ENCODE results near the gene BLTP2.
A peak's percentile ranks its signal among the peaks of the same experiment; 100 is the strongest.
"Not testable (repeated sequence)": the region's sequence is repeated elsewhere in the genome, so short reads cannot be mapped to it uniquely, and the experiment has no call there.

Gene BLTP2

DNA sequence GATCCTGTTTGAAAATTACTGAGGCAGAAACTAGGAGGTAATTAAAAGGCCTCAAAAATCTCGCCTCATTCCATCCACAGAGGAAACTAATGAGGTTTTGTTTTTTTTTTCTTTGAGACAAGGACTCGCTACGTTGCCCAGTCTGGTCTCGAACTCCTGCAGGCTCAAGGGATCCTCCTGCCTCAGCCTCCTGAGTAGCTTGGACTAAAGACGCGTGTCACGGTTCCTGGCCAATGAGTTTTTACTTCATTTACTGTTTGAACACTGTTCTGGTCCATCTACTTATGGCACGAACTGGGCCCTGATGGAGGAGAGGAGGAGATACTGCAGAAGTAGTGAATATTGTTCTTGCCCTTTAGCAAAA is 600 bp upstream of the BLTP2 start:
- no peak for DNase-seq

DNA sequence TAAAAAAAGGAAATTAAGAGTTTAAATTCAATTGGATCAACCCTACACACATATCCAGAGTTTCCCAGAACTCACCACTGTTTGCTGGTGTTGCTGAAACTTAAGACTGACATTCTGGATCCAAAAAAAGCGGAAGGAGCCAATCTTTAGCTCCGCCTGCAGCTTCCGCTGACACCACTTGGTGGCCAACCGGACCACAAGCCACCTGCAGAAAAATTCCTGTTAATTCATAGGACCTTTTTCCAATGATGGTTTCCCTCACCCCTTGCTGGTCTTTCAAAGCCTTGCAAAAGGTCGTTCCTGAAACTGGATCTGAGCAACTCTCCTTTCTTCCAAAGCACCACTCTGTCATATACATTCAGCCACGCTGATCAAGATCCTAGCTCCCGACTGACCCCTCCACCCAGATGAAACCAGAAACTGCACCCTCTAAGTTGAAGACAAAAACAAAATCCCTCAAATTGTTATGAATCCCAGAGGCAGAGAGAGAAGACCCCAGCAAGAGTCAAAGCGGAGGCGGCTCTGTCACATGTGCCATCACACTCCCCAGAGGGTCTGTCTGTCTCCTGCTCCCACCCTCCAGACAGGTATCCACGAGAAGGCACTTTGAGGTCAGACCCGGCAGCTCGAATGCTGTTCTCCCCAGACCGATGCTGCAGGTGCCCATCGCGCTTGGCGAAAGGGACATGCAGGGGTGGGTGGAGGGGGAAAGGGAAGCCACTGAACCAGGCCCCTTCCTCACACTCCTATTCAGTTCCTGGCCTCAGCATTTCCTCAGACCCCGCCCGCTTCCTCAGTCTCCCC is 773 bp downstream of the BLTP2 start:
- peak; percentile 66 for DNase-seq

DNA sequence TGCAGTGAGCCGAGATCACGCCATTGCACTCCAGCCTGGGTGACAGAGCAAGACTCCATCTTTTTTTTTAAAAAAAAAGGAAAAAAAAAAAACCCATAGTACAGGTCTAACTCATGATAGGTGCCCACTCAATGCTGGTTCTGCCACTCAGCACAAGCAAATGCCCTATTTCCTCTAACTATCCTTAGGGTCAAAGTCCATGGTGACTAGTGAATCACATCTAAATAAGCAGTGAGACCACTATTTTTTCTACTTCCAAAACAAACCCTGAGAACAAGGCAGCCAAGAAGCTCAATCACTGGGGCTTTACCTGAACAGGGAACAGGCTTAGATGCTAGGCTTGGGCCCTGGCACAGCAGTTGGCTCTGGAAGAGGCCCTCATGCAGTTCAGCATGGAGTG is 3.4 kb downstream of the BLTP2 start:
- DNase-seq, result no peak

DNA sequence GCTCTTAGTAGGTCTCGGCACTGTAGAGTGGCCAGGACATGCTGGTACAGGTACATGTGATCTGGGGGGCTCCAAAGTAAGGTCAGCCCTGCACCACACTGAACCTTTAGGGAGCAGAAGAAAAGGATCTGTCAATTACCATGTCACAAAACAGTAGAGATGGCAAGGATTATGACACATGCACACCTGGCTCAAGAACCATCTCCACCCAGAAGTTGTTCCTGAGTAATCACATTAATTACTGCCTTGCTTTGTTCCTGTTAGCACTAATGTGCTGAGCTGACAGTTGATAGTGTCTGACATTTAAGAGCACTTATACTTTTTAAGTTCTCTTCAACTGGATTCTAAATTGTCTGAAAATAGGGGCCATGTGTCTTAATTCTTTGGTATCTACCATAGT is 9.5 kb downstream of the BLTP2 start:
- DNase-seq, result no peak

DNA sequence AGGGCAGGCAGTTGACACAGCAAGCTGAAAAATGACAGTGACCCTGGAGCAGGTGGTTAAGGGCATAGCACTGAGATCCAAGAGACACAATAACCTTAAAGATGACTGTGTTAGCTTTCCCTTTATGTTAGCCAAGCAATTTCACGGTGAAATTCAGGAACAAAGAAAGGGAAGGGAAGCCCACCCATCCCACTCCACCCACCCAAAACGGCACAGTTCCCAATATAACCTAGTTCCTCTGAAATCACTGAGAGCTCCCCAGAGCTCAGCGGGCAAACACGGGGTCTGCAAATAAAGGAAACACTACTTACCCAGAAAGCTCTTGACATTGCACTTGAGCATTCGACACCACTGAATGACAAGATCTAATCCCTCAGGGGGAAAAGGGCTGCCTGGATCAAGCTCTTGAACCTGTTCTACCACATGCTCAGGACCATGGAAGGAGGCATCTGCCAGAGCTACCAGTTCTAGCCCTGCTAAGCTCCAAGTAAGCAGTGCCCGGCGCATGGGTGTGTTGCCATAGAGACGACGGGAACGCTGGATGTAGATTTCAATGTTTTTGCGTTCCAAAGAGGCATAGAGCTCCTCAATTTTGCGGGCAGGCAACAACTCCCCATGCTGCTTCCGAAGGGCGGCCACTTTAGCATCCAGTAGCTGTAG is 10.6 kb downstream of the BLTP2 start:
- DNase-seq, result no peak

DNA sequence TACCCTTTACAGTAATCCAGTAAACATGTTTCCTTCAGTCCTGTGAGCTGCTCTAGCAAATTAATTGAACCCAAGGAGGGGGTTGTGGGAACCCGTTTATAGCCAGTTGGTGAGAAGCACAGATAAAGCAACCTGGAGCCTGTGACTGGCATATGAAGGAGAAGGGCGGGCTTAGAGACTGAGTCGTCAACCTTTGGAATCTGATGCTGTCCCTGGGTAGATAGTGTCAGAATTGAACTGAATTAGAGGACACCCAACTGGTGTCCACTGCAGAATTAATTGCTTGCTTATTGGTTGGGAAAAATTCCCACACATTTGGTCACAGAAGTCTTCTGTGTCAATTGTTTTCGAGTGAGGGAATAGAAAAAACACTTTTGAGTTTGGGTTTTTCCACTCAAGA is 18.1 kb downstream of the BLTP2 start:
- DNase-seq, result no peak

DNA sequence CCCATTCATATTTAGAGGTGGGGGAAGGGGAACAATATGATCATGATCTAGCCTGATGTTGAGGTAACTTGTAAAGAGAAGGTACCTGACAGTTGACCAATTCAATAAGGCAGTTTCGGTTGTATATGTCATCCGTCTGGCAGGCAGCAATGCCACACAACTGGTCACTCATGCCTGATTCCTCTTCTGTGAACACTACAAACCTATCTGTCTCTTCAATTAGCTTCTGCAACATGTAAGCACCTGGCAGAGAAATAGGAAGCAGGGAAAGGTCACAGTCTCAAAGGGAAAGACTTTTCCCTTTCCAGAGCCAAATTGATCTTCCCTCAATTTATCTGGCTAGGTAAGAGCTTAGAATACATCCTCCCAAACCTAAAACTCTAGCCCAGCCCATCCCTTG is 20.8 kb downstream of the BLTP2 start:
- no peak for DNase-seq

DNA sequence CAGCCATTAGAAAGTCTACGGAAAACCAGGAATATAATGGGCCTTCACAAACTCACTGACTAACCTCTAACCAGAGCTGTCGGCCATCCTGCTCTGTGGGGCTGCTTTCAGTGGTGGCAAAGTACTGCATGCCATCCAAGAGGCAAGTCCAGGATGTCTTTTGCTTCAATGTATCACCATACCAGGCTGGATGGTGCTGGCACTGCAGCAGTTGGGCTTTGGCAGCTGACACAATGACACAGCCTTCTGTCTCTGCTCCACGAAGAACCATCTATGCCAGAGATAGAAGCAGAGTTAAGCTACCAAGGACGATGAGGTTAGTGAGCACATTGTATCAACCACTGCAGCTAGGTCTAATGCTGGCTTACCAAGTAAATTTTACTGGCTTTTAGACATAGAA is 21.3 kb downstream of the BLTP2 start:
- no peak for DNase-seq

DNA sequence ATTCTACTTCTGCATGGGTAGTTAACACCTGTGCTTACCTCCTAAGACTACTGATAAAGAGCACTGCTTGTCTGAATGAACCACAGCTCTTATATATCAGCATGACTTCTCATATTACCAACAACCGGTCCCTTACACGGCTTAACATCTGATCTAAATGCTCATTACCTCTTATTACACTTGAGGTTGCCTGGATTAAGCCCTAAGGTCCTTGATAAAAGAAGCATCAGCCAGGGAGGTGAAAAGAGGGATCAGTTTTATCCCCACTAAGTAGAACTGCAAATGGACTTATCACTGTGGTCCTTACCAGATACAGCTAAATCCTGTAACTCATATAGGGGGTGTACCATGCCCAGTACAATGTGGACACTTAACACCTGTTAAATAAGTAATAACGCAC is 22.8 kb downstream of the BLTP2 start:
- DNase-seq, result no peak

DNA sequence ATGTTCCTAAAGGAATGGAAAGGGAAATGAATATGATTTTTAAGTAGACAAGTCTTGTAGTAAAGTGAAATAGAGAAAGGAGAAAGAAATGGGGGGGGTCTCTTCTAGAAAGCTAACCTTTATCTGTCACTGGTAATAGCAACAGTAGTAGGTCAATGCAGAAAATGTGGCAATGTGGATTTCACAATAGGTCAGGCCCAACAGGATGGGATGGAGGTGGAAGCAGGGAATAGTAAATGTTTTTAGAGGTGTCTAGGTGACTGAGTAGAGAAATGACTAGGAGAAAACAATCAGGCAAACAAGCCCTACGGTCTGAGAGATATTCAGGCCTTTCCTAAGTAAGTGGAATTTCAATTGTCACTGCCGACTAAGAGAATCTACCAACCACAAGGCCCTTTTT is 24.9 kb downstream of the BLTP2 start:
- no peak for DNase-seq

DNA sequence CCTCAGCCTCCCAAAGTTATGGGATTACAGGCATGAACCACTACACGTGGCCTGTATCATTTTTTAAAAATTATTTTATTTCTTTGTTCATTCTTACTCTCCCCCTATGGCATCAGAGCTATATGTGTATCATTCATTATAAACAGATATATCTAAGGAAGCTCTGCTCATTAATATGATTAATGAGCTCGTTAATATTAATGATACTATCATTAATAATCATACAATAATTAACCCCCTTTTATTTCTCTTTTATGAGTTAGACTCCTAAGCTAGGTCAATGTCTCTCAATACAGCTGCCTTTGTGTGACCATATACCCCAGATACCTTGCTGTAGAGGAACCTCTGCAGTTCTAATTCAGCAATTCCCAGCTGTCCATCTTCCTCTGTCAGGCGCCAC is 26.5 kb downstream of the BLTP2 start:
- DNase-seq, result no peak

DNA sequence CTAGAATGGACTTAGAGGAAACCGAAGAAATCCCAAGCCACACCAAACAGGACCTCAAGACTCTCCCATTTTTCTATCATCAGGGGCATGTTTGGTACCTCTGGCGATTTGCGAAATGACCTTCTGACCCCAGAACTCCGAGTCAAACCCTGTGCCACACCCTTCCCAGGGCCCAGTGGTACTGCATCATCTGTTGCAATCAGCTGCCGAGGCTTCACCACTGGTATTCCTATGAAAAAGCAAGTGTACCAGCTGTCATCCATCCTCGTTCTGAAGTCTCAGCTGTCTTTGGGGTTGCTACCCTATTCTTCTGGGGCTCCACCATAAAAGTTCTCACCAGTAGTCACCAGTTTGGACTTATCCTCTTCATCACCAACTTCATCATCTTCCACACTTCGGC is 28.7 kb downstream of the BLTP2 start:
- DNase-seq, result no peak

DNA sequence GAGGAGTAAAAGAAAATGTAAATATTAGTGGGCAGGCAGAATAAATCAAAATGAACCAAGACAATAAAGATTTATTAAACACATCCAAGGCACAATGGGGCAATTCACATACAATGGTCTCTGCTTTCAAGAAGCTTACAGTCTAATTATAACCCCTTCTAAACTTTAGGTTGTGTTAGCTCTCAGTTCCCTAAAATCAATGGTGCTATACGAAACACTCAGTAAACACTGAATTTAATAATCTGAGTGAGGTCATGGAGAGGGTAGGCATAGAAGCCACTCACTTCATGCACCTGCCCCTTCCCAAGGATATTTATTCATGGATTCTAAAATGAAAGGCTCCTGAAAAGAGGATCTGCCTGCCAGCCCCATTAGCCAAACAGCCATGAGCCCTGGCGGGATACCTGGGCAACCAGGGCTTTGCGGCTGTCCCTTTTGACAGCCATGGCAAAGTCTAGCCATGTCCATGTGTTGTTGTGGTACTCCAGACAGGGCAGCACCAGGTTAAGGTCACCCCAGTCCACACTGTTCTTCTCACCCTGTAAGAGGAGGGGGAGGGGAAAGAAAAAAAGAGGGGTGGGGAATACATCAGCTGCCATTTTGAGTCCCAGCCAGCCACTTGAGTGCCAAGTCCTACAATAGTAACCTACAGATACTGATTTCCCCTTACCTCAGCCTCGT is 29.6 kb downstream of the BLTP2 start:
- DNase-seq, result no peak

DNA sequence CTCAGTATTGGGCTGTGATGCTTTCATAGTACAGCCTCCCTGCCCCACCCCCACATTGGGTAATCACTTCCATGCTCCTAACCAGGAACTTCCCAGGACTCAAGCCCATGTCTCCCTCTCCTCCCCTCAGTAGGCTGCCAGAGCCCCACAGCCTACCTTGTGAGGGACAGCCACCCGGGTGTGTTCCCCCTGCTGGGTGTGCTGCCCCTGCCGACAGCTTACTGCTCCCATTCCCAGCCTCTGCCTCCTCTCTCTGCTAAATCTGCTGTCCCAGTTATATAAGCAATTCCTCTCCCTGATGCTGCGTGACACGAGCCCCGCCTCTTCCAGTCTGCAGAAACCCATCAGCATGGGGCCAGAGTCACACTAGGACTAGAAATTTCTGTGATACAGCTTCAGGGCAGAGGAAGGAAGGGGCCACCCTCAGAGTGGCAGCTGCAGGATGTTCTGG is 31.0 kb downstream of the BLTP2 start, which contains the start of gene RSKR:
Gene RSKR (minus strand): TSS at position 255 of the 451 bp plus-strand sequence. CDS start 24 bp downstream, at position 231.
- DNase-seq, result no peak

DNA sequence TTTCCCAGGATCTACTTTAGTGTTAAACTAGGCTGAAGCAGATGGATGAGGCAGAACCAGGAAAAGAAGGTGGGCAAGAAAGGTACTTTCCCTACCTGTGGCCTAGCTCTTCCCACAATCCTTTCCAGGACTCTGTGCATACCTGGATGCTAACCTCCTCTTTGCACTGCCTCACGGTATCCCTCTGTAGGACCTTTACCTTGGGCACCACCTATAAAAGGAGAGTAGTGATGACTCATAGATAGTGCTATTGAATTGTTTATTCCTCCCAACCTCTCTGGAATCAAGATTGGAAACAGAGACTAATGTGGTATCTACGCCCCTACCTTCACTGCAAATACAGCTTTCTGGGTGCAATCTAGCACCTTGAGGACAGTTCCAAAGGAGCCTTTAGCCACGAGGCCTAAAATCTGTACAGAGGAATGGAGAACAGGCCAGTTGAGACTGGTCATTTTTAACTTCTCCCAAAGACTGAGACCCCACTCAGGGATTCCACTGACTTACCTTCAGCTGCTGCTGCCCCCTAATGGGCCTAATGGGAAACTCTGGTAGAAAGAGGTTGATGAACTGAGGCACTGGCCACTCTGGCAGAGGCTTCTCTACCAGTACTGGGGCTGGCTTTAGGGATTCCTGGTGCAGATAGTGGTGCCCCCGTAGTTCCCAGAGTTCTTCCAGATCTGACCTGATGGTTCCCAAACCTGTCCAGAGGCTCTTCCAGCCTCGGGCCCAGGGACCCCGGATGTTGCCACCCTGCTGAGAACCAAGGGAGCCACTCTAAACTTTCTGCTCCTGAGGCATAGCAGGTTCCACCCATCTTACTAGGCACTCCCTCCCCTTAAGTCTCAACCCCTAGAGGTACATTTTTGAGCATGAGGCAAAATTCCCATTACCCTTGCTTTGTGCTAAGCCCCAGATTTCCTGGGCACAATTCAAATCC is 31.8 kb downstream of the BLTP2 start:
- peak; percentile 67 for DNase-seq

DNA sequence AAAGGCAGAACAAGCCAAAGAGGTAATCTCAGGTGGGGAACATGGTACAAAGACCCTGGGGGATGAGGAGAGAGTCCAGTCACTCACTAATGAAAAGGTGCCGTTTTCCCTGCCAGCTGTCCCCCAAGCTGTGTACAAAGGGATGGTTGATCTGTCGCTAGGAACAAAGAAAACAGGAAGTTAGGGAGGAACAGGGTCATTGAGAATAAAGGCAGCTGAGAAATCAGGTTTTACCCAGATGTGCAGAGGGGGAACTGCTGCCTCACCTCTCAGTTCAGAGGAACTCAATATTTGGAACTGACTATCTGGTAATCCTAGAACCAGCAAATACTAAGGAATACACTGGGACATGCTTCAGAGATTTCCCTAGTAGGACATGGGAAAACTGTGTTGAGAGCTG is 32.4 kb downstream of the BLTP2 start:
- no peak for DNase-seq

DNA sequence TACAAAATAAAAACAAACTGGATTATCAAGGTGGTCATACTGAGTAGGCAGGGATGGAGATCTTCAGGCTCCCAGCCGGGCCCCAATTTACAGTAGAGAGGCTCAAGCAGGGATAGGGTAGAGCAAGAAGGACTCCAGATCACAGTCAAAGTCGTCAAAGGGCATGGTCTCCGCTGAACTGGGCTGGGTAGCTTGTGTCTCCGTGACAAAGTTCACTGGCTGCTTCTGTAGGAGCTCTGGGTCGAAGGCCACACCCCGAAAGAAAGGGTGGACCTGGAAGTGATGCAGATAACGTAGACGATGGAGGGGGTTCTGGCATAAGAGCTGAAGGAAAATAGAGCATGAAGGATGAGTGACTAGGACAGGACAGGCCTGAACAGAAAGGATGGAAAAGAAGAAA is 34.6 kb downstream of the BLTP2 start:
- DNase-seq, result no peak

DNA sequence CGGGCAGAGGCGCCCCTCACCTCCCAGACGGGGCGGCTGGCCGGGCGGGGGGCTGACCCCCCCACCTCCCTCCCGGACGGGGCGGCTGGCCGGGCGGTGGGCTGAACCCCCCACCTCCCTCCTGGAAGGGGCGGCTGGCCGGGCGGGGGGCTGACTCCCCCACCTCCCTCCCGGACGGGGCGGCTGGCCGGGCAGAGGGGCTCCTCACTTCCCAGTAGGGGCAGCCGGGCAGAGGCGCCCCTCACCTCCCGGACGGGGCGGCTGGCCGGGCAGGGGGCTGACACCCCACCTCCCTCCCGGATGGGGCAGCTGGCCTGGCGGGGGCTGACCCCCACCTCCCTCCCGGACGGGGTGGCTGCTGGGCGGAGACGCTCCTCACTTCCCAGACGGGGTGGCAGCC is 40.9 kb downstream of the BLTP2 start:
- DNase-seq, result not testable (repeated sequence)

DNA sequence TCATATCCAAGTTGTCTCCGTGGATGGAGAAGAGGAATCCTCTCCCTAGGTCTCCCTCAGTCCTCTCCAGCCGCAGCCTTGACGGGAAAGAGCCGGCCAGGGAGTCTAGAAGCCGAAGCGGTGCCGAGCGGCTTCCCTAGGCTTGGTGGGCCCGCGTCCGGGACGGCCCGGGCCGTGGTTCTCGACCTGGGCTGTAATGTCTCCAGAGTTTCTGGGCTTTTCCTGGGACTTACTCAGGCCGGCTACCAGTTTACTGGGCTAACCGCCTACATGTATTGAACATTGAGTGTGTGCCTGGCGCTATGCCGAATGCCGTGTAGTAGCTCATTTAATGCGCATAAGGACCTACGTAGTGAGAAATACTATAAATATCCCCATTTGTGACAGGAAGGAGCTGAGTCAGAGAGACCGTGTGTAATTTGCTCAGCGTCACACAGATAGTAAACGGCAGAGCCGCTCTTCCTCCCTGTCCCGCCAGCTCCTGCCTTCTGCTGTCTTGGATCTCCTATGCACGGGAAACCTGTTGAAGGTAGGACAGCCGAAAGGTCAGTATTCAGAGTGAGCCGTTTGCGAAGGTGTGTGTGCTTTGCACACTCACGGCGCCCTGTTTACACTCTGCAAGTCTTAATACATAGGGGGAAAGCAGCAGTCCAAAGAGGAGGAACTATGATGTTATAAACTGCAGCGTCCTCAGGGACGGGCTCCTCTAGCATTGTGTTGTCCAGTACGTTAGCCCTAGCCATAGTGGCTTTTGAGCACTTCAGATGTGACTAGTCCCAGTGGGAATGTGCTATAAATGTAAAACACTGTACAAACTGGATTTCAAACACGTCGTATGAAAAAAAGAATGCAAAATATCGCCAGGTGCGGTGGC is 45.4 kb downstream of the BLTP2 start:
- peak; percentile 62 for DNase-seq

DNA sequence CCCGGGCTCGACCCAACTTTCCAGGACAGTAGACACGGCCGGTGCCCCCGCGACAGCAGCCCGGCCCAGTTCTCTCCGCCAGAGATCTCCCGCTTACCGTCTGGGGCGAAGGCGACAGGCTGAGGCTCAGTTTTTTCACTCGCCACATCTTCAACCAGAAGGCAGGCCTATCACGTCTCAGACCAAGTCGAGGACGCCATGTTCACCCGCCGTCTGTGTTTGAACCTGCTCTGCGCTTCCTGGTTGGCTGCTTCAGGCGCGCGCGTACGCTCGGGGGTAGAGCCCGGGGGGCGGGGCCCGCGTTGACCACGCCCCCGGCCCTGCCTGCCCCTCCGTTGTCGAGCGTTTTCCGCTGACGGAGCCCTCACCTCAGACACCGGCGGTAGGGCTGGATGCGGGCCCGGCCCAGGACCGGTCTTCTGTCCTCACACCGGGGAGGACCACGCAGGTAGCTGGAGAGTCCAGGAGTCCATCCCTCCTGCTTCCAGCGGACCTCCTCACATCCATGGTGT is 46.1 kb downstream of the BLTP2 start, which contains the start of gene SPAG5:
Gene SPAG5 (minus strand): TSS at position 227 of the 512 bp plus-strand sequence. CDS start 79 bp downstream, at position 148.
- DNase-seq, result peak; percentile 98

DNA sequence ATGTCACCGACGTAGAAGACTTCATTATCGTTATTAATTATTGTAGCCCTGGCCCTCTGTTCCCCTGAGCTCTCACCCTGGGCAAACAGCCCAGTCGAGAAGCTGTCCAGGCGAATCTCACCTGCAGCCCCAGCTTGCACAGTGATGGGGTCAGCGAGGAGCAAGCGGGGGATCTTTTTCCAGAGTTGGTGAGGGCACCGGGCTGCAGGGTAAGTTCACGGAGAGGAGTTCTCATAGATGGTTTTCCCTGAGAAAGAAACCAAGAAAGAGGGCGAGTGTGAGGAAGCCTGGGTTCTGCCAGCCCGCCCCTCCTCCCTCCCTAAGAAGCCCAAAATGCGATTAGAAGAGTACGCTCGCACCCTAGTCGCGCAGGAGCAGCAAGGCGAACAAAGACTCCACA is 46.6 kb downstream of the BLTP2 start:
- DNase-seq, result no peak
